IPS-11a (cell line): ENCODE results near the gene MAP4K3.

Experiments used
- H3K4me3 ChIP-seq: one replicate; pipeline ENCODE4 v1.5.1; 2013; ENCODE audit warnings: low read depth, low read length, control low read depth

MAP4K3 gene

GRCh38 chr2:39447266-39448168 lies 10.4 kb upstream of the MAP4K3 start:
- no peak overlapping the region for H3K4me3 ChIP-seq

DNA sequence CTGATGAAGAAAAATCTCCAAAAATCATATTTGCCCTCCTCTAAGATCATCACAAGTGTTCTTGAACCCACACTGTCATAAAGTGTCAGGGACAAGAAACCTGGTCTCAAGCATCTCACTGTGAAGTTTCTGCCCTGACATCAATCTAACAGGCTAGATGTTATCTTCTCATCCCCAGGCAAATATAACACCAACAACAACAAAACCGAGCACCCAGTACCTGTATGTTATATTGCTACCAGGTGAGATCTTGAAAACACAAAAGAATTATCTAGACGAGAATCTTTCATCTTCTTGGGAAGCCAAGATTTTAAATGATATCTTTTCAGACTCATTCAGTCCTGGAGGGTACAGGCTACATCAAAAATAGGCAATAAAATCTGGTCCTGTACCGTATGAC lies 8.8 kb upstream of the MAP4K3 start:
- no peak overlapping the region for H3K4me3 ChIP-seq

- H3K4me3 ChIP-seq = no peak overlapping the region
These were observed 5.9 kb upstream of the MAP4K3 start for GRCh38 chr2:39443009-39443408.

- peak overlapping the region; percentile 60 for H3K4me3 ChIP-seq
These were observed 624 bp upstream of the MAP4K3 start for GRCh38 chr2:39437522-39438296.

GRCh38 chr2:39435741-39436591 lies 1.1 kb downstream of the MAP4K3 start:
- H3K4me3 ChIP-seq = peak overlapping the region; percentile 86

- peak overlapping the region; percentile 86 for H3K4me3 ChIP-seq
These were observed 1.9 kb downstream of the MAP4K3 start for GRCh38 chr2:39435234-39435633.

DNA sequence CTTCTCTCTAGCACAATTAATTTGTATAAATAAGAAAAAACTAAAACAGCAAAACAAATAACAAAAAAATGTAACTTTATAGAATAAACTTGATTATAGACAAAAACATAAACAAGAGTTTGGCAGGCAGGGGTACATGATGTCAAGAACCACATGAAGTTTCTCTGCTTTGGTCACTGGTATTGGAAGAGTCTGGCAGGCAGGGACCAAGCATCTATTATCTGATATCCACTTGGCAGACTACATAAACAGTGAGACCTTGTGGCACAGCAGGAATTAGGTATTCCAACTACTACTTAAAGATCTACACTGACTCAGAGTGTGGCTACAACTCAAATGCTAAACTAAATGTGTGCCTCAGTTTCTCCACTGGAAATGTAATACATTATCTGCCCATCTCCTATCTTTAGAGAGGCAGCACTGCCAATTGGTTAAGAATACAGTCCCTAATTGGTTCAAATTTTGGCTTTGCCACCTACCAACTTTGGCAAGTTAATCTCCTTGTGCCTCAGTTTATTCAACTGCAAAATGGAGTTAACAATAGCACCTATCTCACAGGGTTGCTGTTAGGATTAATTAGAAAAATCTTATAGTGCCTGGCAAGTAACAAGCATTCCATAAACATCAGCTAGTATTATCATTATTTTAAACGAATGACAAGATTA lies 2.7 kb downstream of the MAP4K3 start:
- no peak overlapping the region for H3K4me3 ChIP-seq

- H3K4me3 ChIP-seq = no peak overlapping the region
These were observed 3.4 kb downstream of the MAP4K3 start for GRCh38 chr2:39433586-39434195.

- H3K4me3 ChIP-seq = no peak overlapping the region
These were observed 4.4 kb downstream of the MAP4K3 start for GRCh38 chr2:39432701-39433100.

- no peak overlapping the region for H3K4me3 ChIP-seq
These were observed 5.3 kb downstream of the MAP4K3 start for GRCh38 chr2:39431592-39432316.

DNA sequence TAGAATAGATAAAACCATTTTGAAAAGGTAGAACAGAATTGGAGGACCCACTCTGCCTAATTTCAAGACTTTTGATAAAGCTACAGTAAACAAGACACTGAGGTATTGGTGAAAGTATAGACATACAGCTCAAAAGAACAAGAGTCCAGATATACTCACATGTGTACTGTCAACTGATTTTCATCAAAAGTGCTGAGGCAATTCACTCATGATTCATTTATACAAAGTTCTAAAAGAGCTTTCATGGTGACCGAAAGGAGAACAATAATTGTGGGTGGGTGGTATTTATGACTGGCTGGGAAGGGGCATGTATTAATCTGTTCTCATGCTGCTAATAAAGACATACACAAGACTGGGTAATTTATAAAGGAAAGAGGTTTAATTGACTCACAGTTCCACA lies 7.3 kb downstream of the MAP4K3 start:
- no peak overlapping the region for H3K4me3 ChIP-seq

DNA sequence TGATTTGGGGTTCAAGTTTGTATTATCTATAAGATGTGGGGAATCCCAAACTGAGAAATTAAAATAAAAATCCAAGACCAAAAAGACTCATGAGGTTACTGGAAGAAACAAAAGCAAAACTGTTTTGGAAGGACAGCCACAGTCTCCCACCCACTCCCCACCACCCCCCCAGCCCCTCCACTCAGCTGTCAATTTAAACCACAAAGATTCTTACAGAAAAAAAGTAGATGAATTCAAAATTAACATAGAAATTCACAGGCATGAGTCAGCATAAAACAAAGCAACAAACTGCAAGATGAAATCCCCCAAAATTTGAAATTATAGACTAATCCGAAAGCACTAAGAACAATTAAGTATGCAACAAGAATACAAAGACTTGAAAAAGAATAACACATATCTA lies 12.1 kb downstream of the MAP4K3 start:
- no peak overlapping the region for H3K4me3 ChIP-seq

GRCh38 chr2:39422700-39423099 lies 14.4 kb downstream of the MAP4K3 start:
- H3K4me3 ChIP-seq = no peak overlapping the region

DNA sequence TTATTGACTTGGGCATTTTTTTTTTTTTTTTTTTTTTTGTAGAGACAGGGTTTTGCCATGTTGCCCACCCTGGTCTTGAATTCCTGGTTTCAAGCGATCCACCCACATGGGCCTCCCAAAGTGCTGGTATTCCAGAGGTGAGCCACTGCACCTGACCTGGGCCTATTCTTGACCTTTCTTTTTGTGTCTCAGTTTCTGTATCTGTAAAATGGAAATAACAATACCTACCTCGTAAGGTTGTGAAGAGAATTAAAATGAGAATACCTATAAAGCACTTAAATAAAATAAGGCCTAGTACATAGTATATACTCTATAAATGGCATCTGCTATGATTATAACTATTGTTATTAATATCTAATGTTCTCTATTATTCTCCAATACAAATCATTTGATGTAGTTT lies 15.7 kb downstream of the MAP4K3 start:
- no peak overlapping the region for H3K4me3 ChIP-seq

- H3K4me3 ChIP-seq = no peak overlapping the region
These were observed 17.5 kb downstream of the MAP4K3 start for GRCh38 chr2:39419282-39420223.

GRCh38 chr2:39418491-39418890 lies 18.6 kb downstream of the MAP4K3 start:
- no peak overlapping the region for H3K4me3 ChIP-seq

DNA sequence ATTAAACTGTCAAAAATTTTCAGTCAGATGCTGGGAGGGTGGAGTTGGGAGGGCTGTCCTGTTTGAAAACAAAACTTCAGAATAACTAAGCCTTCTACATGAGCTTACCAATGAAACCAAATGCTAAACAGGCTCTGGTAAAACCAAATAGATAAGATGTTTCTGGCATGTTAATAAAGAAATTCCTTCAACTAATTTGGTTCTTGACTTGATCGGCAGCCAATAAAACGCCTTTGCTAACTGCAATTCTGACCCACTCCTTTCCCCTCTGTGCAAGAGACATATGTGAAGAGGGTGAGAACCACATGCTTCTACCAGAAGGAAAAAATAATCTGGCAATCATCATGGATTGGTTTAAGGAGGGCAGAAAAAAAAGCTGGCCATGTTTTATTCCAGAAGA lies 20.9 kb downstream of the MAP4K3 start:
- H3K4me3 ChIP-seq = no peak overlapping the region

DNA sequence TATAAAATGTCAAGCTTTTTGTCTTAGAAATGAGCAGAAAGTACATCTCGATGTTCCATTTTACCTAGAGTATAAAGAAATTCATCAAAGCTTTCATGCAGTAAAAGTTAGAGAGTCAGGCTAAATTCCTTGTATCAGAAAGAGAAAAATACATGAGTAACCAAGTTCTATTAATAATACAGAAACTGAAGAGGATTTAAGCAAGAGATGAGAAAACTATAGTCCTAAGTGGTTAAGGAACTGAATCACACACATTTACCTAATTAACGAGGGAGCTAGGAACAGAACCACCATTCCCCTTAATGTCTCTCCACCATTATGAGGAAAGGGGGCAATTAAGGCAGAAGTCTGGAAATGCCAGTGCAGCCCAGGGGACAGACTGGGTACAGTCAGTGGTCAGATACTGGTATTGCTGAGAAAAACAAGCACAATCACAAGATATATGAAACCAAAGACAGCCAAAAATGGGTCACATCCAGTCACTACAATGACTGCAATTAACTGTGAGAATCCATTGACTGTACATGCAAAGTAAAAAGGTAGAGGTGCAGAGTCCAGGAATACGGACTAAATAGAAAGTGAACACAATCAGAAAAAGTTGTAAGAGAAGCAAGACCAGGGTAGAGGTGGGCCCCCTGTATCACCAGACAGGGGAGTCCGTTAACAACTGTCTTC lies 23.9 kb downstream of the MAP4K3 start:
- H3K4me3 ChIP-seq = no peak overlapping the region
